GM19372 (cell line): ENCODE data around the gene ETS1.

Experiments
- ATAC-seq: cut with Tn5 transposase; IDR thresholded peaks from one replicate; pipeline ENCODE4 v1.9.1; 2021; ENCODE audit warnings: mild to moderate bottlenecking, low read depth, moderate library complexity; ENCODE audit not compliant: unreplicated experiment

The ETS1 gene

DNA sequence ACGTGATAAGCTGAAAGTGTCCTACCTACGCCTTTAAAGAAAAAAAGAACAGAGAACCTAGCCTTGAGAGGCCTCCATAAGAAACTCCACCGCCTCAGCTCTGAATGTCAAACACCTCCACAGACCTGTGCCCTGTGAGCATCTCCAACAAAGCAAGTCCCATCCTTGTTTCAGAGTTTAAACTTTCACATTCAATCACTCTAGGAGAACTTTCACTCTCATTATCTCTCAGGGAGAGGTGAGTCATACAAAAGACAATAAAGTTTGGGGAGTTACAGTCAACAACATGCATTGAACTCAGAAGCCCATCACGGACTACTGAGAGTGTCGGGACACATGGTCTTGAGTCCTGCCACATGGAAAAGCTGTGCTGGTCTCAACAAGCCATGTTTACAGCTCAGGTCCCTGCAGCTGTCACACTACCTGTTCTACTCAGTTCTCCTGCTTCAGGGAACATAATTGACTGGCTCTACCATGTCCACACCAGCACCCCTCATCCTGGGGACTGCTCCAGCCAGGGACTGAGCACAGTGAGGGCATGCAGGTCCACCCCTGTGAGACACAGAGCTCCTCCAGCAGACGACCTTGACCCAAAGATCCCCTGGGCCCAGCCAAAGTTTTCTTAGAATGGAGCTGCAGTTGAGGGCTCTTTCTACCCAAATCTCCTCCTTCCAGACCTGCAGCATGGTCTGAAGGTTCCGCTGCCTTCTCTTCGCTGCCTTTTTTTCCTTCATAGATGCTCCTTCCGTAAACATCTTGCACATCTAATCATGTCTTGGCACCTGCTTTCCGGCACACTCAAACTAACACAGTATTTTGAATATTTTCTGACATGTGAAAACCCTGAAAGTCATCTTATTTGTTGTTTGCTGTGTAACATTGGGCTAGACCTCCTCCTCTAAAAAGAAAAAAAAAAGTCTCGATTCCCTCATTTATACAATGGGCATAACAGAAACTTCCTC, 114.9 kb downstream of the ETS1 start:
- ATAC-seq, result peak; percentile 40

DNA sequence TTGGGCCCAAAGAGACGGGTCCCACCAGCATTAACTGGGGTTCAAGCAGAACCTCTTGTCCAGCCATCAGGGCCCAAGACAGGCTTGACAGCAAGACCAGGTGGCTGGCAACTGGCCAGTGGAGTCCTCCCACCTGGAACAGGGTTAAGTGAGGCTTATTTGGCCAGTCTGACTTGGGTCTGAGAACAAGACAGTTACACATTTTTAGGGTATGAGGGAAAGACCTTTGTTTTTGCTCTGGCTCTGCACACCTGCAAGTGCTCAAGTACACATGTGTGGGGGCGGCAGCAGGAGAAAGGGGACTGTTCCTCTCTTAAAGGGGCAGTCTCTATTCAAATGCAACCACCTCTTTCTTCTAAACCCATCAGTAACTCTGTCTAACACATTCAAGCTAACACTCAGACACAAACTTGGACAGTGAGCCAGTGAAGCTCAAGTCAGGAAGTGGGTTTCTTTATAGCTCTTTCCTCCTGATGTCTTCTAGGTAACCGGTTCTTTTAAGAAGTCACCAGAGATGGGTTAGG, 116.2 kb downstream of the ETS1 start:
- ATAC-seq, result peak; percentile 56

DNA sequence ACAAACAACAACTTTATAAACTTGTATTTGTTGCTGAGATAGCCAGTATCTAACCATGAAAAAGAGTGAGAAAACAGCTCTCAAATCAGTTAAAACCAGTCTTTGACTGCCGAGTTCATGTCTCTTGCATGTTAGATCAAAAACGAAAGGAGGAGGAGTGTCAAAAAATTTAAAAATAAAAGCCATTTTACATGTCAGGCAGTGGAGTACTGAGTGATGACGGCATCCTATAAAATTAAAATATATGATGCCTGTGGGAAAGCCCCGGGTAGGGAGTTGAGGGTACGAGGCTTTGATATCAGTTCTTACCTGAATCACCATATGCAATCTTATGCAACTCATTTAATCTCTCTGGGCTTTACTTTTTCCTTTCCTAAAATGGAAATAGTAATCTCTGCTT, 117.3 kb downstream of the ETS1 start:
- ATAC-seq, result no peak

DNA sequence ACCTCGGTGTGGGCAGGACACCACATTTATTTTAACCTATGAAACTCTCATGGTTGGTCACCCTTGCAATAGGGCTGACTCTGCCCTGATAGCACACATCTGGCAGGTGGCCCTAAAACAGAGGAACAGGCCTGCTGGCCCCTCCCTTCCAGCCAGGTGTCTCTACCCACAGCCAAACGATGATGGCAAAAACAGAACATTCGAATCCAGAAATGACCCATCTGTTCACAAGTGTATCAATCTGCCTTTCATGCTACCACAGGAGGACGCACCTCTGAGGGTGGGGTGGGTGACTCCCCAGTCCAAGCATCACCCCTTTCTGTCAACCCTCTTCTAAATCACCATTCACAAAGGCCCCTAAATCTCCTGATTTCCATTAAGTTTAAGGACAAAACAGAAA, 118.1 kb downstream of the ETS1 start:
- ATAC-seq, result peak; percentile 45

DNA sequence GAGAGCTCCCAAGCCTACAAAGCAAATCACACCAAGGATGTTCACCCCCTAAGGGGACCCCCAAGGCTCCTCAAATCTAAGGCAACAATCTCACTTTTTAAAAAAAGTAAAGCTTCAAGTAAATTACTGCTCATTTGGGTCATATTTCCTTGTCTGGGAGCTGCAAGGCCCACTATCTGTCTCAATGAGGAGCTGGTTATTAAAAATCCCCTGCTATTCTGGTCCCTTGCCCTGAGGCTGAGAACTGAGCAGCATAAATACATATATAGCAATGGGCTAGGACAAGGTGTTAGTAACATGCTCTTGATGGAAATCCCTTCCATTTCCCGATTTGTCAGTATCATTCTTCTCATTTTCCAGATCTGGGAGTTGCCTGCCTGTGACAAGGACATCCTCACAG, 119.2 kb downstream of the ETS1 start:
- ATAC-seq, result no peak

DNA sequence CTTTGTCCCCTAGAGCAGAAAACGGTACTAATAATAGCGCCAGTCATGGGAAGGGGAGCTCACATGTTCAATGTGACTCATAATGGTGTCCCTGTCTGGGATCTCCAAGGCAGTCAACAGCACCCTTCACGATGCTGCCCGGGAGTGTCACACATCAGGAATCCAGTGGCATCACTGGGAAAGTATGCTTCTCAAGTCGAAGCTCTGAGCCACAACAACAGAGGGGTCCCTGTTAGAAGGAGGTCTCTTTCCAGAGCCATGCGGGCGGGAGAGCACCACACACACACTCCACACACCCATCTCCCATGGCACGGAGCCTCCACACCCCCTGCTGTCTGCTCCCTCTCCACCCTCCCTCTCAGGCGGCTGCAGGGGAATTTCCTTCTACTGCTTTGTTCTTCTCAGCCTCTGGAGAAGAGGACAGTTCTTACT, 119.7 kb downstream of the ETS1 start:
- ATAC-seq, result no peak

DNA sequence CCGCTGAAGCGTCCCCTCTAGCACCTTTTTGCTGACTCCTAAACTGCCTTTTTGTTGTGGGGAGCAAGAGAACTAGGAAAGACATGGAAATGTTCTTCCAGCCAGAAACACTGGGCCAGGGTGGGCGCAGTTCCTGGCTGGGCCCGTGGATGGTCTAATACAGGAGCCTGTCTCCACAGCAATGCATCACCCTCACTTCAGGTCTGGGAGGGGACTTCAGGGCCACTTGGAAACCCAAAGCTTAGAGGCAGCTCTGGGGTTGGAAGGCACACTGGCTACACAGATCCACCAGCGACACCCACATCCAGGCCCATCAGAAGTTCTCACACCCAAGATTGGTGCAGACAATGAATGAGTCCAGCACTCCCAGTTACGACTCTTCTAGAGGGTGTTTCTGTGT, 120.3 kb downstream of the ETS1 start:
- no peak for ATAC-seq

DNA sequence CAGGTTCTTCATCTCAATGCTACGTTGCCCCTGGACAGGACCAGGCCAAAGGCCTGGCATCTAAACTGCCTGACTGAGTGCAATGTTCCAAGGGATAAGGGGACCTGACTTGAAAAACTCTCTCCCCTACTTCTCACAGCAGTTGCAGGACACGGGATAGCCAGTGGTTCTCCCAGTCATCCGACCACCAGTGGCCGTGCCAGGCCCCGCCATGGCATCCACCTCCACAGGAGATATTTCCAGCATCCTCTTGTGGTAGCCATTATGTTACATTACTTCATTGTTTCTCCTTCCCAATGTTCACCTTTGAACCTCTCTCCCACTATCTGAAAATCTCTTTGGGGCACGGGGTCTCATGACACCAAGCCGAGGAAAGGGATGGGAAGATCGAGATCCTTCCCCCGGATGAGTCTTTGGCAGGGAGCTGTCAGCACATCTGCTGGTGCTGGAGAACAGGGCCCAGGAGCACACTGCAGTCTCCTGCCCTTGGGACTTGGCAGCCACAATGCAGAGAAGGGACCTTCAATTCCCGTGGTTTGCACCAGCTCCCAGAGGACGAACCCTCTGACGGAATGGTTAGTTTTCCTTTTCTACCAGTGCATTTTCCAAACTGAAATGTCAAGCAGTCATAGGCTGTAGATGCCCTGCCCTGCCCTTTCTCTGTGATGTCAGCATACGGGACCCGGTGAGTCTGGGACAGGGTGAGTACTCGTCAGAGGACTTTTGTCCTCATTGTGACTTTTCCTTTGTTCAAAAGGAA, 121.2 kb downstream of the ETS1 start:
- ATAC-seq, result no peak

DNA sequence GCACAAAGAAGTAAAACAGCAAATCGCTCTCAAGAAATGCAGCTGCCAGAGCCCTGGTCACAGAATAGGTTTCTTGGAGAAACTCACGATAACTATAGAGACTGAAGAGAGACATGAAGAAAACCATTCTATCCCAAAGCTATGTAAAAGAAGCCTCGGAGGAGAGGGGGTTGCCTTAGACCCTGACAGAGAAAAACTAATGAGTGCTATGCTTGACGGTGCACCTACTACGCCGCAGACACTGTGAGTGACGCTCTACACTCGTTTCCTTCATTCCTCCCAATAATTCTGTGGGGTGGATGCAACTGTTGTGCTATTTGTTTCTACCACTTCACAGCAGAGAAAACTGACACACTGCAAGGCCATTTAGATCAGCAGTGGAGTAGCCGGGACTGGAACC, 121.8 kb downstream of the ETS1 start:
- no peak for ATAC-seq

DNA sequence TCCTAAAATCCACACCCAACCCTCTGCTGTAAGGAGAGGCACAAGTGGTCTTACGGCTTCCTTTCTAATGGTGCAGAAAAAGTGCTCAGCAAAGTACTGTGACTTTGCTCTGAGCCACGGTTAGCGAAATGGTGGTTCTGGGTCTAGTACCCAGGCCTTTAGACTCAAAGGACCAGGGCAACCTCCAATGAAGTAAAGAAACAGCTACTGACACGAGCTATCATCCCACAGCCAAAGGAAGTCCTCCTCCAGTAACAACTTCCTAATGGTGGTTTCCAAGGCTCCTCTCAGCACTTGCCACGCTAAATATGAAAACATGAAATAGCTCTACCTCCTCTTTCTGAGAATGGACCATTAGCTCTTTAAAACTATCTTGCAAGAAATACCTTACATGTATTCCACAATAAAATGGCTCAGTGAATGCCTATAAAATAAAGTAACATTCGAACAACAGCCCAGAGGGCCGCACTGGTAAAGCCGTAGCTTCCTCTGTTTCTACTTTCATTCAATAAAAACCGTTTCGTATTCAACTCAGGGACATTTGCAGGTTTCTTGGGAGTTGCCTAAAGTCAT, 122.4 kb downstream of the ETS1 start:
- ATAC-seq, result no peak

DNA sequence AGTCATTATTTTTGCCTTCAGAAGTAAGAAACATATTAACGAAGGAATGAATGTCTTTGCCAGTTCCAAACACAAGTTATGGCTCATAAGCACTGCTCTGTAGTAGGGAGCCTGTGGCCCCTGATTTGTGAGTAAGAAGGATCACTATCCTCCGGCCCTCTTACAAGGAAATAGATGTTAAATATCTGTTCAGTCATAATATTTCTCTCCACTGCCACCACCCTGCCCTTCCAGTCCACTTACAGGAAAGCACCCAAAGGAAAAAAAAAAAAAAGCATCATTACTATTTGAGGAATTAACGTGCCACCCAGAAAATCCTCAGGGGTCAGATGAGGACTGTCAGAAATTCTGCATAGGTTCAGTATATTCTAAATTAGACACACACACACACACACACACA, 123.4 kb downstream of the ETS1 start:
- no peak for ATAC-seq

DNA sequence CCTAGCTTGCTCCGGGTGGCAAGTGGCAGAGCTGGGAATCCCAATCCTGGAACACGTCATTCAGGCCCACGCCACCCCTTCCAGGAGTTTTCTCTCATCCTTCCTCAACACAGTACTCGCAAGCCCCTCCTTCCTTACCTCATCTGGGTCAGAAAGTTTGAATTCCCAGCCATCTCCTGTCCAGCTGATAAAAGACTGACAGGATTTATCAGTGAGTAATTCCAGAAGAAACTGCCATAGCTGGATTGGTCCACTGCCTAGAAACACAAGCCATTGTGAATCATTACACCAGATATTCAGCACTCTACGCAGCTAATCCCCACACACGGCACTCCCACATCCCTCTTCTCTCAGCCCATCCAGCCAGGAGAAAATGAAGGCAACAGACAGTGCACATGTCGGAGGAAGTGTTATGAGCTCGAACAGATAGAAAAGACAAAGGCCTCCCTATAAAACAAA, 124.0 kb downstream of the ETS1 start:
- no peak for ATAC-seq

DNA sequence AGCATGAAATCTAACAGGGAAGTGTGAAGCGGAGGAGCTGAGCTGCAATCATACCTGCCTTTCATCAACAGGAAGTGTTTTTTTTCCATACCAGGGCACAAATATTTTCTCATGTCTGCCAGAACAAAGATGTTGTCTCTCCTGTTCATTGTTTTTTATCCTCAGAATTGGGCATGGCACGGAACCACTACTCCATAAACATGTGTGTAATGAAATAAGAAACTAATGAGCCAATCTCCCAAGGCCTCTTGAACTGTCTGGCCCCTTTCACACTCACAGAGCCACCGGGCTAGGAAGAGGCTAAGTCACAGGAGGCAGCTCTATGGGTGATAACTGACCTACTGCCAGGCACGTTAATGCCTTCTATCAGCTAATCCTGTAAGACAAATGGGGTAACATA, 124.4 kb downstream of the ETS1 start:
- ATAC-seq, result no peak

DNA sequence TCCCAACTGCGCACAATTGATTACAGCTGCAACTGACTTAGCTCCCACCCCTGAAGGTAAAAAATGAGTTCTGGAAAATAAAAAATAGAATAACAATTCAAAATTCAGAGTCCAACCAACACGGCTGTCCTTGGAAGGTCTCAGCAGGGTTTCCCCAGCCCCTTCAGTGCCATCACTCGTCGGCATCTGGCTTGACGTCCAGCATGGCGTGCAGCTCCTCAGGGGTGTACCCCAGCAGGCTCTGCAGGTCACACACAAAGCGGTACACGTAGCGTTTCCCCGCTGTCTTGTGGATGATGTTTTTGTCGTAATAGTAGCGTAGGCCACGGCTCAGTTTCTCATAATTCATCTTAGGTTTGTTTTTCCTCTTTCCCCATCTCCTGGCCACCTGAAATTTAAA, 125.2 kb downstream of the ETS1 start:
- ATAC-seq, result no peak

DNA sequence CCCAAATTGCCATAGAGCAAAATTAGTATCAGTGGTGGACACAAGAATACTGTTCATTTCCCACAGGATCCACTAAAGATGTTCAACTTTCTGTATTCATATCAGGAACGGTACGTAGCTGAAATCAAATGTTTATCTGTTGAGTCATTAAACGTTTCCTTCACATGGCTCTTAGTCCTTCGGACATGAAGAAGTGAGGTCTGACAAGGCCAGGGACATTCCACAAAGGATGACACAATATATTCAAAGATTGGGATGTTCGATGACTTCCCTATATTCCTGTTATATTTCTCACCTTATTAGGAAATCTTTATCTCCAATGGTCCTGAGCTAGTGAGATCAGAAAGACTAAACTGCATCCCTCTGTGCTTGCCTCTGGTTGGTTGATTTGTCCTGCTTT, 129.0 kb downstream of the ETS1 start:
- no peak for ATAC-seq

DNA sequence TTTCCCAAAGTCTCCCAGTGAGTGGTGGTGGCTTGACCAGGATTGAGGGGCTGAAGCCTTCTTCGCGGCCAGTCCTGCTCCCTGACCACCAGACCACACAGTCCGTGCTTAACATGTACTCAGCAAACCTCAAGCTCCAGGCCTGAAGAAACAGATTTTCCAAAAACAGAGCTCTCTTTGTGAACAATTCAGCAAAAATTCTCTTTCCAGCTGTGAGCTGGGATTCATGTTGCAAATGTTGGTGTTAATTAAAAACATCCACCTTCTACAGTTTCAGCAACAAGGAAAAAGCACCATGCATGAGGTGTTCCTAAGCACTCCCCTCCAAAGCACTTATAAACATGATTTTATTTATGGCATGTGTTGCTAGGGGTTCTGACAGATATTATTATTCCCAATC, 129.5 kb downstream of the ETS1 start:
- no peak for ATAC-seq

DNA sequence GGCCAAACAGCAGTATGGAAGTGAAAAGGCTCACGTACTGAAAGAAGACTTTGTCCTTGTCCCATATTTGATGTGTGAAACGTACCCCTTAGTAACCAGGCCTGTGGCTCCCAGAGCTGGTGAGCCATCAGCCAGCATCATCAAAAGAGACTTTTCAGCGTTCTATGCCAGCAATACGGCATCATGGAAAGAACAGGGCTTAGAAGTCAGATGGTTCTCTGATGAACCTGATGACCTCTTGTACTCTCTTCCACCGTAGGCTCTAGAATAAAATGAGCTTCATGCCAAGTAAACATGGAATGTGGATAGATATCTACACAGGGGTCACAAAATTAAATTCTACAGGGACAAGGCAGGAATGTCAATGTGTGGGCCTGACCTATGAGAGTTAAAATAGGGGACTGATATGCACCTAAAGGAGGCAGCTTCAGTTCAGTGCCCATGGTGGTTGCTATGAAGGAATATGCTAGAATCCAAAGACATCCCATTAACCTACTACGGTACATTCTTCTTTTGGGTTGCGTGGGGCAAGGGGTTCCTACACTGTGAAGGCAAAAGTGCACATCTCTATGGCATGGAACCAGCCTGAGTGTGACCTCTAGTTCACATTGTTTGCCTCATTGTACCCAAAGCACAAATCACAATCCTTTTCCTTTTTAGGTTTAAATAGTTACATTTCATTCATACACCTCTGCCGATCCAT, 130.6 kb downstream of the ETS1 start:
- no peak for ATAC-seq

DNA sequence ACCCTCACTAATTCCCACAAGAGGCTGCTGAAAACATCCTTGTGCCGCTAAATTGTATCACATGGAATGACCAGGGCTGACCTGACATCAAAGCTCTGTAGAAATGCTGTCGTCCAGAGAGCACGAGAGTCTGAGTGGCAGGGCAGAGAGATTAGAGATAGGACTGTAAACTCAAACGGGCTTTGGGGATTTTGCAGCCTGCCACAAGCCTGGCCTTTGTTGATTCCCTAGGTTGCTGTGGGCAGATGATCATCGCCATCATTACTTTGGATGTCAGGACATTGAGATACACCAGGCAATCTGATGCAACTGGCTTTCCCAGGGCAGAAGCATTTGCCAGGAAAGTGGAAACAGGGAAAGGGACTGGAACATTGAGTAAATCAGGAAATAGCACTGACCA, 131.6 kb downstream of the ETS1 start:
- ATAC-seq, result no peak

DNA sequence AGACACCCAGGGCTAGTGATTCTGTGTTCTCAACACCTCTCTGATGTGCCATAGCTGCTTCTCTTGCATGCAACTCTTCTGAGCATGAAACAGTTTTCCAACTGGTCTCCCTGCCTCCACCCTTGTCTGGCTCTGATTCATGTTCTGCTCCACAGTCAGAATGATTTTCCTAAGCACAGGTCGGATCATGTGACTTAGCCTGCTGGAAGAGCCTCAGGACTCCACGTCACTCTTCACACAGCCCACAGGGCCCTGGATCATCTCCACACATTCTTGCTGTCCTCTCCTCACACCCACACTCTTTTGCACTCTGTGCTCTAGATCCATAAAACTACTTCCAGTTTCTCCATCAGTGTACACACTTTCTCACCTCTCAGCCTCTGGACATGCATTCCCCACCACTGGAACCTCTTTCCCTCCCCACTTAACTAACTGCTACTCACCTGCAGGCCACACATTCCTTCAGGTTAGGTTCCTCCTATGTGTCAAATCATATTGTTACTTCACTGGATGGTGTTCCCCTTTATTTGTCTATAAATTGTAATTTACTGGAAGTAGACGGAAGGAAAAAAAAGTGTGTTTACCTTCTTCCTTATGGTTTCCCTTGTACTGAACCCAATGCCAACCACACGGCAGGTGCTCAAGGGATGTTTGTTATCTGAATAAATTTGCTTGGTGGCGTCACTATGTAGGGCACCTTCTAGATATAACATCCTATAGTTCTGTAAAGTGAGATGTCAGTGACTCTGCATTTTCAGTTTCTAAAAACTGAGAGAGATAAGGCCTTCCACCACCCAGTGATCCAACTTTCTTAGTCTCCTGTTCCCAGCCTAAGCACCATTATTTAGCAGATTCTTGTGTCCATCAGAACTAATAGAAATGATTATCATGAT, 133.7 kb downstream of the ETS1 start:
- no peak for ATAC-seq
